Fibroblast of mammary gland (primary cell): ENCODE data around the gene SV2C.
A peak's percentile ranks its signal among the peaks of the same experiment; 100 is the strongest.

Experiments used
- DNase-seq: peaks from one replicate; pipeline ENCODE4 v3.0.0-alpha.2; 2010; ENCODE audit warnings: low read depth
- H3K4me3 ChIP-seq: 2 replicates; pipeline ENCODE4 v1.5.1; 2011; ENCODE audit warnings: low read depth, mild to moderate bottlenecking, low read length, moderate library complexity; ENCODE audit not compliant: control insufficient read depth
- TF ChIP-seq, protein P1 (sequence below): conservative IDR thresholded peaks from 2 replicates; pipeline ENCODE4 v1.5.1; 2011; ENCODE audit warnings: low read depth, low read length, inconsistent platforms; ENCODE audit not compliant: control insufficient read depth, insufficient read depth

SV2C gene

DNA sequence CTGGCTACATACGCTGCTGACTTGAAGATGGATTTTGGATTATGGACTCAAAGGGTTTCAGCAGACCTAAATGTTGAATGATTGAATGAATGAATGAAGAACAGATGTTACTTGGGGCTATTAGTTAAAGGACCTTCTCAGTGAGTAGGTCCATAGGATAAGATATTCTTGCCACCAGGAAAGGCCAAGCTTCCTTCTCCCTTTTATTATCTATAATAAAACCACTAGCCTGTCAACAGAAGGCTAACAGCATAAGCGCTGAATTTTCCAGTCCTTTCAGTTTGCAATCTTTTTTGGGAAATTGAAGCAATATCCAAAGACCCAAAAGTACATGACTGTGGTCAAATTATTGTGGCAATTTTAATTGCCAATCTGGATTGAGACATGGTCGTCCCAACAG lies 113.3 kb downstream of the SV2C start:
- no peak overlapping the region for H3K4me3 ChIP-seq
- TF ChIP-seq, protein P1, sequence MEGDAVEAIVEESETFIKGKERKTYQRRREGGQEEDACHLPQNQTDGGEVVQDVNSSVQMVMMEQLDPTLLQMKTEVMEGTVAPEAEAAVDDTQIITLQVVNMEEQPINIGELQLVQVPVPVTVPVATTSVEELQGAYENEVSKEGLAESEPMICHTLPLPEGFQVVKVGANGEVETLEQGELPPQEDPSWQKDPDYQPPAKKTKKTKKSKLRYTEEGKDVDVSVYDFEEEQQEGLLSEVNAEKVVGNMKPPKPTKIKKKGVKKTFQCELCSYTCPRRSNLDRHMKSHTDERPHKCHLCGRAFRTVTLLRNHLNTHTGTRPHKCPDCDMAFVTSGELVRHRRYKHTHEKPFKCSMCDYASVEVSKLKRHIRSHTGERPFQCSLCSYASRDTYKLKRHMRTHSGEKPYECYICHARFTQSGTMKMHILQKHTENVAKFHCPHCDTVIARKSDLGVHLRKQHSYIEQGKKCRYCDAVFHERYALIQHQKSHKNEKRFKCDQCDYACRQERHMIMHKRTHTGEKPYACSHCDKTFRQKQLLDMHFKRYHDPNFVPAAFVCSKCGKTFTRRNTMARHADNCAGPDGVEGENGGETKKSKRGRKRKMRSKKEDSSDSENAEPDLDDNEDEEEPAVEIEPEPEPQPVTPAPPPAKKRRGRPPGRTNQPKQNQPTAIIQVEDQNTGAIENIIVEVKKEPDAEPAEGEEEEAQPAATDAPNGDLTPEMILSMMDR = no peak
- DNase-seq = no peak

DNA sequence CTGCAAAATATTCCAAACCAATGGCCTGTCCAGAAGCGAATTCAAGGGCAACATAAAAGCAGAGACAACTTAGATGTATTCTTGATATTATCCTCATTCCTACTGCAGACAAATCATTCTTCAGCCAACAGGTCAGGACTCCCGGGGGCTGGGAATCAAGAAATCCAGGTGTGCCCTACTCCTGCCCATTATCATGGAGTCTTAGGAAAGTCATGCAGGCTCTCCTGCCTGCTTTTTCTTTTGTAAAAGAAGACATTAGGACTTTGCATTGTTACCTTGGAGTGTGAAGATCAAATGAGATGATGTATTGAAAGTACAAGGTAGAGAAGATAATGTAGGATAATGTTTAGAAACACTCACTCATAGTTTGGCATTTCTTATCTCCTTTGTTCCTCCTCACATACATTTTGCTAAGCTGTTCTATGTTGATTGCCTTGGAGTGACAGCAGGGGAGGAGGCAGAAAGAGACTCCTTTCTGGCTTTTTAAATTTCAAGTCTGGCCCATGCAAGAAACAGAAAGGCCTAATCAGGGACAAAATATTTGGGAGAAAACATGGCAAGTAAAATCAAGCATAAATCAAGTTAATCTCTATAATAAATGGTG lies 113.8 kb downstream of the SV2C start:
- H3K4me3 ChIP-seq = no peak overlapping the region
- TF ChIP-seq, protein P1 = no peak
- DNase-seq = no peak

DNA sequence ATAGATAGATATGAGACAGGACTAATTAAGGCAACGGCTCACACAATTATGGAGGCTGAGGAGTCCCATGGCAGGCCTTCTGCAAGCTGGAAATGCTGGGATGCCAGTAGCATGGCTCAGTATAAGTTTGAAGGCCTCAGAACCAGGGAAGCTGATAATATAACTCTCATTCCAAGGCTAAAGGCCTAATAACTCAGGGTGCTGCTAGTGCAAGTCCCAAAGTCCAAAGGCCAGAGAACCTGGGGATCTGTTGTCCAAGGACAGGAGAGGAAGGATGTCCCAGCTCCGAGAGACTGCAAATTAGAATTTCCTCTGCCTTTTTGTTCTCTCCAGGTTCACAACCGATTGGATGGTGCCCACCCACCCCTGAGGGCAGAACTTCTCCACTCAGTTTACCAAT lies 114.5 kb downstream of the SV2C start:
- TF ChIP-seq, protein P1 = no peak
- no peak overlapping the region for H3K4me3 ChIP-seq
- no peak for DNase-seq

DNA sequence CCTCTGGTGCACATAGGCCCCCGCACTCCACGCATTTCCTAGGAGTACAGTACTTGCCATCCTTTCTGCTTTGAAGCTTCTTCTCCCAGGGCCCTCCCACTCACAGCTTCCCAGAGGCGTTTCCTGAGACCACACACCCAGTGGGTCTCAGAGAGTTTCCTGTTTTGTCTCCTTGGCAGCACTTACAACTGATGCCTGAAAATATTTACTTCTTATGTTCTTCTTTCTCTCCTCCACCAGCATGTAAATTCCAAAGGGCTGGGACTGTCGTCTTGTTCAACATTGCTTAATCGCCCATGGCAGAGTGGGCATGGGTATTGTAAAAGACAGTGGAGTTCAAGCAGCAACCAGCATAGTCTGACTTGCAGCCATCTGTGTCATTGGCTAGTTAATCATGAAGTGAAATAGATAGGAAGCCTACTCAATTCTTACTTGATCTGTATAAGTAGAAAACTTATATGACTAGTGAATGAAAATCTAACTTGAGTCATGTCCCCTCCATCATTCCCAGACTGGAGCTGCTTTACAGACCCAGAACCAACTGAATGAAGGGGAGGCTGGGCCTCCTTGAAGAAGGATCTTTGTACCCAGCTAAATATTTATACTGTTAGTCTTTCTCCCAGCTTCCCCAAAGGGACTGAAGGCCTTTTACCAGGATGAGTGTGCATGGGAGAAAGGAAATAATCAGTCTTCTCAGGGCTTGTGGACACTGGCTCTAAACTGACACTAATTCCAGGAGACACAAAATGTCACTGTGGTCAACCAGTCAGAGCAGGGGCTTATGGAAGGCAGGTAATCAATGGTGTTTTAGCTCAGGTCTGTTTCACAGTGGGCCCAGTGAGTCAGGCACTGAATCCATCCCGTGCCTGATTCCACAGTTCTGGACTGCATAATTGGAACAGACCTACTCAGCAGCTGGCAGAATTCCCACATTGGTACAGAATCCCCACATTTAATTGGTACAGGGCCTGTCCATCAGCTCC lies 116.4 kb downstream of the SV2C start:
- H3K4me3 ChIP-seq = no peak overlapping the region
- DNase-seq = no peak
- TF ChIP-seq, protein P1 = no peak

DNA sequence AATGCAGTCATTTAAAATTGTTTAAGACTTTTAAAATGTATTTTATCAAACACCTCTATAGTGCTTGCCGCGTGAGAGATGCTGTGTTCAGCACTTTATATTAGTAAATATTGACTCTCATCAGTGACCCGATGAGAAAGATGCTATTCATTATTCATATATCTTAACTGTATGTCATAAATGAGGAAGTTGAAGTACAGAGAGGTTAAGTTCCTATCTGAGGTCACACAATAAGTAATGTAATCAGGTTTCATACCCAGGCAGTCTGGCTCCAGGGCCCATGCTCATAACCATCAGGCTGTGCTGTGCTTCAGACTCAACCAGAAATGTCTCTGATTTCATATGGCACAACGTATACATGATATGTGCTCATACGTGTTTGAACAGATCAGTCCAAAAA lies 119.0 kb downstream of the SV2C start:
- no peak overlapping the region for H3K4me3 ChIP-seq
- no peak for DNase-seq
- TF ChIP-seq, protein P1 = no peak

DNA sequence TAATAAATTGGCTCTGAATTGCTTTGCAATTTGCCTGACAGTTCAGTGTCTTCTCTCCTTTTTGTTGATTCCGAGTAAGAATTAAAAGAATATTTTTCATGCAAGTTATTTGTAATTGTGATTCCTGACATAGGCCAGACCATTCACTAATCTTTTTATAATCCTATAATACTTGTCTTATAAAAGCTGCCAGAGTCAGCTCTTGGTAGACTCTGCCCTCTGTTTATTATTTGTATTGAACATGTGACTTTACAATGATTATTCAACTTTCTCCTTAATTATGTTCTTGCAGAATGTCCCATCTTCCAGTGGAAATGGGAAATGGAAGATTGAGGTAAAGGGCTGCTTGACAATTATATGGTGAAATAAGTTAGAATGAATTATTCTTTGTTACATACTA lies 121.0 kb downstream of the SV2C start:
- TF ChIP-seq, protein P1 = no peak

DNA sequence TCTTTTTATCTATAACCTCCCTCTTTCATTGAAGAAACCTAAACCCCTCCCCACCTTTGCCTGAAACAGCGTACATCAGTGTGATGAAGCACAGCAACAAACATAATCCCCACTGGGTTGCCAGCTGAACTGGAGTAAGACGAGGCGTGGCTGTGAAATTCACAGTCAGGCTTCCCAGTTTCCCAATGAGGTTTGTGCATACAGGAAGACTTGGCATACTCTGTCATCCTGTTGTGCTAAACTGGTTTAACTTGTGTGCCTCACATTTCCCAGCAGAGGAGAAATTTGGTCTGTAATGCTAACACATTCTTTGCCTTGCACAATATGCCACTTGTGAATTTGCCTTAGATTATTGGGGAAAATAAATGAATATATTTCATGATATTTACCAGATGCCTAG lies 121.5 kb downstream of the SV2C start:
- peak; percentile 1 for DNase-seq
- TF ChIP-seq, protein P1 = no peak
- no peak overlapping the region for H3K4me3 ChIP-seq

More for the DNA sequence above, 121.0 kb downstream of the SV2C start:
- DNase-seq = no peak
- H3K4me3 ChIP-seq = no peak overlapping the region
